Neural cell (in vitro differentiated cells): ENCODE measurements around the gene SYCE3.

ENCODE experiments used
- CTCF ChIP-seq: fragments of 450-650 bp; IDR thresholded peaks from 2 replicates; pipeline ENCODE4 v1.5.1; 2014; ENCODE audit warnings: antibody characterized with exemption, mild to moderate bottlenecking, moderate library complexity; ENCODE audit not compliant: poor library complexity, severe bottlenecking
- EP300 ChIP-seq: fragments of 450-650 bp; conservative IDR thresholded peaks from 2 replicates; pipeline ENCODE4 v1.6.1; 2014; ENCODE audit warnings: antibody characterized with exemption, mild to moderate bottlenecking, moderate library complexity; ENCODE audit not compliant: poor library complexity, severe bottlenecking
- RAD21 ChIP-seq: fragments of 450-650 bp; conservative IDR thresholded peaks from 2 replicates; pipeline ENCODE4 v1.6.1; 2014; ENCODE audit warnings: antibody characterized with exemption, mild to moderate bottlenecking, moderate library complexity
- SMC3 ChIP-seq: fragments of 450-650 bp; conservative IDR thresholded peaks from 2 replicates; pipeline ENCODE4 v1.6.1; 2014; ENCODE audit warnings: antibody characterized with exemption, mild to moderate bottlenecking, moderate library complexity; ENCODE audit not compliant: poor library complexity

DNA sequence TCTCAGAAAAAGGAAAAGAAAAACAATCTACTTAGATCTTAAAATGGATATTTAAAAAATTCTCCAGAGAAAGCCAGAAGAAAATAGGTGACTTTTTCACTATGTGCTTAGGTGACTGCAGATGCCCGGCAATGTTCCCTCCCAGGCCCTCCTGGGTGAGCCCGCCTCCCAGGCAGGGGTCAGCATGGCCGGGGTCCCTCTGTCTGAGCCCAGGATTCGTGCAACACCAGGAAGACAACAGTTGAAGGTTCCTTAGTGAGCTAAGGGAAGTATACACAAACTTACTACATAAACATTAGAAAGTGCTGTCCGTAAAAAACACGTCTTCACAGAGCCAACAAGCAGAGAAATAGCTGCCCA, 49.4 kb upstream of the SYCE3 start:
- TF ChIP-seq CTCF (no peak), RAD21 (no peak), EP300 (no peak), SMC3 (no peak)
